SK-N-SH treated with all-trans-retinoic acid at 6 μM for 48 hours (cell line): ENCODE measurements around the gene CETN3.

Source experiments
- ARNTL ChIP-seq: fragments of 450-650 bp; formaldehyde crosslinking; IDR thresholded peaks from 2 replicates; pipeline ENCODE4 v1.5.0; 2020; ENCODE audit warnings: low read depth, mild to moderate bottlenecking, moderate library complexity, borderline replicate concordance
- BACH2 ChIP-seq: fragments of 250-450 bp; sonication (Bioruptor Pico); IDR thresholded peaks from 2 replicates; pipeline ENCODE4 v1.9.0; 2021; ENCODE audit warnings: mild to moderate bottlenecking, borderline replicate concordance
- ESRRG ChIP-seq: fragments of 250-450 bp; sonication (Bioruptor Pico); IDR thresholded peaks from 2 replicates; pipeline ENCODE4 v1.6.1; 2021; ENCODE audit warnings: mild to moderate bottlenecking
- ISL1 ChIP-seq: fragments of 250-450 bp; sonication (Bioruptor Pico); IDR thresholded peaks from 2 replicates; pipeline ENCODE4 v2.1.2; 2022; ENCODE audit warnings: mild to moderate bottlenecking, moderate library complexity
- PATZ1 ChIP-seq: fragments of 250-450 bp; sonication (Bioruptor Pico); IDR thresholded peaks from 2 replicates; pipeline ENCODE4 v1.8.0; 2020; ENCODE audit warnings: mild to moderate bottlenecking, moderate library complexity, borderline replicate concordance
- PPARA ChIP-seq: fragments of 250-450 bp; sonication (Bioruptor Pico); IDR thresholded peaks from 2 replicates; pipeline ENCODE4 v1.5.0; 2020; ENCODE audit warnings: mild to moderate bottlenecking, borderline replicate concordance
- SNAI2 ChIP-seq: fragments of 250-450 bp; sonication (Bioruptor Pico); IDR thresholded peaks from 2 replicates; pipeline ENCODE4 v1.5.0; 2020; ENCODE audit warnings: mild to moderate bottlenecking, moderate library complexity
- TOX ChIP-seq: fragments of 250-450 bp; sonication (Bioruptor Pico); IDR thresholded peaks from 2 replicates; pipeline ENCODE4 v1.8.0; 2021; ENCODE audit warnings: mild to moderate bottlenecking, moderate library complexity, borderline replicate concordance
- ZFP3 ChIP-seq: fragments of 250-450 bp; sonication (Bioruptor Pico); IDR thresholded peaks from 2 replicates; pipeline ENCODE4 v1.5.0; 2020; ENCODE audit warnings: mild to moderate bottlenecking, moderate library complexity
- ZFP30 ChIP-seq: fragments of 450-650 bp; formaldehyde crosslinking; IDR thresholded peaks from 2 replicates; pipeline ENCODE4 v1.5.0; 2022; ENCODE audit warnings: mild to moderate bottlenecking, moderate library complexity
- ZNF565 ChIP-seq: fragments of 450-650 bp; formaldehyde crosslinking; conservative IDR thresholded peaks from 2 replicates; pipeline ENCODE4 v1.5.0; 2020; ENCODE audit warnings: low read depth, mild to moderate bottlenecking, moderate library complexity
- TF ChIP-seq, protein P1 (sequence below): fragments of 250-450 bp; sonication (Bioruptor Pico); IDR thresholded peaks from 2 replicates; pipeline ENCODE4 v1.8.0; 2021; ENCODE audit warnings: low read depth, mild to moderate bottlenecking, moderate library complexity, borderline replicate concordance

GRCh38 chr5:90356176-90356575, 53.4 kb downstream of the CETN3 start:
- TF ChIP-seq ZFP30 (CRISPR knock-in tag), result no peak
- TF ChIP-seq, protein P1, sequence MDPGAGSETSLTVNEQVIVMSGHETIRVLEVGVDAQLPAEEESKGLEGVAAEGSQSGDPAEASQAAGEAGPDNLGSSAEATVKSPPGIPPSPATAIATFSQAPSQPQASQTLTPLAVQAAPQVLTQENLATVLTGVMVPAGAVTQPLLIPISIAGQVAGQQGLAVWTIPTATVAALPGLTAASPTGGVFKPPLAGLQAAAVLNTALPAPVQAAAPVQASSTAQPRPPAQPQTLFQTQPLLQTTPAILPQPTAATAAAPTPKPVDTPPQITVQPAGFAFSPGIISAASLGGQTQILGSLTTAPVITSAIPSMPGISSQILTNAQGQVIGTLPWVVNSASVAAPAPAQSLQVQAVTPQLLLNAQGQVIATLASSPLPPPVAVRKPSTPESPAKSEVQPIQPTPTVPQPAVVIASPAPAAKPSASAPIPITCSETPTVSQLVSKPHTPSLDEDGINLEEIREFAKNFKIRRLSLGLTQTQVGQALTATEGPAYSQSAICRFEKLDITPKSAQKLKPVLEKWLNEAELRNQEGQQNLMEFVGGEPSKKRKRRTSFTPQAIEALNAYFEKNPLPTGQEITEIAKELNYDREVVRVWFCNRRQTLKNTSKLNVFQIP, result no peak
- no peak for TF ChIP-seq ZNF565 (CRISPR knock-in tag)
- TF ChIP-seq ARNTL (CRISPR knock-in tag), result no peak
- no peak for TF ChIP-seq TOX (CRISPR knock-in tag)
- no peak for TF ChIP-seq PATZ1 (CRISPR knock-in tag)
- no peak for TF ChIP-seq BACH2 (CRISPR knock-in tag)
- TF ChIP-seq ESRRG (CRISPR knock-in tag), result no peak
- no peak for TF ChIP-seq ZFP3 (CRISPR knock-in tag)
- TF ChIP-seq PPARA (CRISPR knock-in tag), result no peak
- TF ChIP-seq SNAI2 (CRISPR knock-in tag), result no peak
- TF ChIP-seq ISL1 (CRISPR knock-in tag), result no peak
